Measurements from ENCODE around the gene C11orf65. TPM values are rescaled to one million over a fixed set of nuclear protein-coding genes. Genes with fewer than 3 reads are reported as not detected.
"Not testable (repeated sequence)": the region's sequence is repeated elsewhere in the genome, so short reads cannot be mapped to it uniquely, and the experiment has no call there.

Gene C11orf65
- total RNA-seq, 1 donor from 2014 or later, result 1.1 TPM

GRCh38 chr11:108403052-108403451, 64.3 kb downstream of the C11orf65 start:
- H3K27me3 Mint-ChIP-seq (ENCODE audit: low read depth), result no peaks in the 10 kb centered on the region
- H3K27ac Mint-ChIP-seq, result no peak overlapping the region
- no peak for TF ChIP-seq CTCF (IDR thresholded peaks at IDR 0.05; ENCODE audit: unreplicated experiment)
- H3K36me3 Mint-ChIP-seq, result no peaks in the 10 kb centered on the region
- H3K4me3 Mint-ChIP-seq, result no peak overlapping the region
- peaks cover 7% of the 10 kb centered on the region for H3K4me1 Mint-ChIP-seq
- no peaks in the 10 kb centered on the region for H3K9me3 Mint-ChIP-seq
- DNase-seq (ENCODE audit: low spot score in 2 of 2, unreplicated experiment in 2 of 2), result no peak

- Mint-ChIP-seq H3K4me3 (no peak overlapping the region), H3K9me3 (no peaks in the 10 kb centered on the region), H3K4me1 (peaks cover 7% of the 10 kb centered on the region), H3K27me3 (ENCODE audit: low read depth) (no peaks in the 10 kb centered on the region), H3K27ac (no peak overlapping the region), H3K36me3 (no peaks in the 10 kb centered on the region)
- no peak for TF ChIP-seq CTCF (IDR thresholded peaks at IDR 0.05; ENCODE audit: unreplicated experiment)
- DNase-seq (ENCODE audit: low spot score in 2 of 2, unreplicated experiment in 2 of 2), result no peak
Measured at GRCh38 chr11:108402241-108402640, 65.1 kb downstream of the C11orf65 start.

- H3K27ac Mint-ChIP-seq, result no peak overlapping the region
- peaks cover 7% of the 10 kb centered on the region for H3K4me1 Mint-ChIP-seq
- no peaks in the 10 kb centered on the region for H3K27me3 Mint-ChIP-seq (ENCODE audit: low read depth)
- H3K36me3 Mint-ChIP-seq, result no peaks in the 10 kb centered on the region
- DNase-seq (ENCODE audit: low spot score in 2 of 2, unreplicated experiment in 2 of 2), result no peak
- no peaks in the 10 kb centered on the region for H3K9me3 Mint-ChIP-seq
- no peak for TF ChIP-seq CTCF (IDR thresholded peaks at IDR 0.05; ENCODE audit: unreplicated experiment)
- H3K4me3 Mint-ChIP-seq, result no peak overlapping the region
Measured at GRCh38 chr11:108398439-108398838, 68.9 kb downstream of the C11orf65 start.

GRCh38 chr11:108396672-108397071, 70.7 kb downstream of the C11orf65 start:
- not testable (repeated sequence) for H3K36me3 Mint-ChIP-seq; H3K4me3 Mint-ChIP-seq; H3K27me3 Mint-ChIP-seq (ENCODE audit: low read depth); H3K27ac Mint-ChIP-seq; H3K9me3 Mint-ChIP-seq; H3K4me1 Mint-ChIP-seq; DNase-seq (ENCODE audit: low spot score in 2 of 2, unreplicated experiment in 2 of 2)

- H3K9me3 Mint-ChIP-seq, result no peaks in the 10 kb centered on the region
- H3K27me3 Mint-ChIP-seq (ENCODE audit: low read depth), result no peaks in the 10 kb centered on the region
- H3K4me1 Mint-ChIP-seq, result no peaks in the 10 kb centered on the region
- DNase-seq (ENCODE audit: low spot score in 2 of 2, unreplicated experiment in 2 of 2), result no peak
- no peak overlapping the region for H3K27ac Mint-ChIP-seq
- no peaks in the 10 kb centered on the region for H3K36me3 Mint-ChIP-seq
- H3K4me3 Mint-ChIP-seq, result no peak overlapping the region
- no peak for TF ChIP-seq CTCF (IDR thresholded peaks at IDR 0.05; ENCODE audit: unreplicated experiment)
Measured at GRCh38 chr11:108394744-108395284, 72.5 kb downstream of the C11orf65 start.

- Mint-ChIP-seq H3K27me3 (ENCODE audit: low read depth) (no peaks in the 10 kb centered on the region), H3K4me1 (no peaks in the 10 kb centered on the region), H3K36me3 (no peaks in the 10 kb centered on the region), H3K27ac (no peak overlapping the region), H3K9me3 (no peaks in the 10 kb centered on the region), H3K4me3 (no peak overlapping the region)
- TF ChIP-seq CTCF (IDR thresholded peaks at IDR 0.05; ENCODE audit: unreplicated experiment), result no peak
- DNase-seq (ENCODE audit: low spot score in 2 of 2, unreplicated experiment in 2 of 2), result no peak
Measured at GRCh38 chr11:108393046-108393445, 74.3 kb downstream of the C11orf65 start.
